HepG2 (cell line): ENCODE results near the gene SNAPC4. TPM values are rescaled to one million over a fixed set of nuclear protein-coding genes. Genes with fewer than 3 reads are reported as not detected.

Source experiments
- CREBL2 ChIP-seq: sonication (generic); formaldehyde crosslinking; IDR thresholded peaks from 2 replicates; pipeline ENCODE4 v1.8.1; 2023; ENCODE audit warnings: missing genetic modification reagents, mild to moderate bottlenecking, borderline replicate concordance
- ZNF318 ChIP-seq: sonication (generic); formaldehyde crosslinking; IDR thresholded peaks from 2 replicates; pipeline ENCODE4 v1.4.0; 2020; ENCODE audit warnings: mild to moderate bottlenecking, missing genetic modification reagents
- ZNF607 ChIP-seq: sonication (generic); formaldehyde crosslinking; IDR thresholded peaks from 2 replicates; pipeline ENCODE4 v1.5.1; 2020; ENCODE audit warnings: missing genetic modification reagents, mild to moderate bottlenecking, borderline replicate concordance
- polyA plus RNA-seq, 8 experiments: library from polyadenylated mRNA; depleted of rRNA in 3 of 8; stranded (reverse) in 7 of 8; unstranded in 1 of 8; fragments of >200 nt; fragmentation: Illumina TruSeq in 4 of 8; extraction: Trizol in 4 of 8; gene quantifications; 2 replicates each; pipeline versions ENCODE4 v1.2.1 to v1.2.3, GENCODE V29; 2011 to 2016; ENCODE audit warnings: low read depth in 4 of 8, missing spikeins in 1 of 8, mixed read lengths in 1 of 8; ENCODE audit not compliant: insufficient read depth in 1 of 8
- total RNA-seq, 5 experiments: library from RNA; depleted of rRNA; stranded (reverse); fragments of >200 nt; fragmentation: Illumina TruSeq; extraction: Trizol; gene quantifications; 2 replicates each; pipeline ENCODE4 v1.2.3, GENCODE V29; 2016; ENCODE audit warnings: low read depth in 1 of 5
- TF ChIP-seq, protein P1 (sequence below): sonication (generic); formaldehyde crosslinking; conservative IDR thresholded peaks from 2 replicates; pipeline ENCODE4 v1.4.0; 2020; ENCODE audit warnings: missing genetic modification reagents
- TF ChIP-seq, protein P2 (sequence below): sonication (generic); formaldehyde crosslinking; IDR thresholded peaks from 2 replicates; pipeline ENCODE4 v1.5.0; 2020; ENCODE audit warnings: missing genetic modification reagents
- TF ChIP-seq, protein P3 (sequence below): sonication (generic); formaldehyde crosslinking; IDR thresholded peaks from 2 replicates; pipeline ENCODE4 v1.5.0; 2020; ENCODE audit warnings: missing genetic modification reagents
- TF ChIP-seq, protein P4 (sequence below): sonication (generic); formaldehyde crosslinking; IDR thresholded peaks from 2 replicates; pipeline ENCODE4 v1.5.1; 2020; ENCODE audit warnings: mild to moderate bottlenecking, missing genetic modification reagents, moderate library complexity
- TF ChIP-seq, protein P5 (sequence below): sonication (generic); formaldehyde crosslinking; IDR thresholded peaks from 2 replicates; pipeline ENCODE4 v1.5.0; 2020; ENCODE audit warnings: missing genetic modification reagents

The SNAPC4 gene
- total and polyA plus RNA-seq, 2 of the 13 experiments (the other 11 are each of a cell fraction or from before 2014, with no cell fraction given) = 2.0 to 6.0 TPM

- TF ChIP-seq, protein P1, sequence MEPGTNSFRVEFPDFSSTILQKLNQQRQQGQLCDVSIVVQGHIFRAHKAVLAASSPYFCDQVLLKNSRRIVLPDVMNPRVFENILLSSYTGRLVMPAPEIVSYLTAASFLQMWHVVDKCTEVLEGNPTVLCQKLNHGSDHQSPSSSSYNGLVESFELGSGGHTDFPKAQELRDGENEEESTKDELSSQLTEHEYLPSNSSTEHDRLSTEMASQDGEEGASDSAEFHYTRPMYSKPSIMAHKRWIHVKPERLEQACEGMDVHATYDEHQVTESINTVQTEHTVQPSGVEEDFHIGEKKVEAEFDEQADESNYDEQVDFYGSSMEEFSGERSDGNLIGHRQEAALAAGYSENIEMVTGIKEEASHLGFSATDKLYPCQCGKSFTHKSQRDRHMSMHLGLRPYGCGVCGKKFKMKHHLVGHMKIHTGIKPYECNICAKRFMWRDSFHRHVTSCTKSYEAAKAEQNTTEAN (CRISPR knock-in tag) = peak; percentile 91
- TF ChIP-seq, protein P2, sequence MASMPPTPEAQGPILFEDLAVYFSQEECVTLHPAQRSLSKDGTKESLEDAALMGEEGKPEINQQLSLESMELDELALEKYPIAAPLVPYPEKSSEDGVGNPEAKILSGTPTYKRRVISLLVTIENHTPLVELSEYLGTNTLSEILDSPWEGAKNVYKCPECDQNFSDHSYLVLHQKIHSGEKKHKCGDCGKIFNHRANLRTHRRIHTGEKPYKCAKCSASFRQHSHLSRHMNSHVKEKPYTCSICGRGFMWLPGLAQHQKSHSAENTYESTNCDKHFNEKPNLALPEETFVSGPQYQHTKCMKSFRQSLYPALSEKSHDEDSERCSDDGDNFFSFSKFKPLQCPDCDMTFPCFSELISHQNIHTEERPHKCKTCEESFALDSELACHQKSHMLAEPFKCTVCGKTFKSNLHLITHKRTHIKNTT (CRISPR knock-in tag) = no peak
- TF ChIP-seq, protein P3, sequence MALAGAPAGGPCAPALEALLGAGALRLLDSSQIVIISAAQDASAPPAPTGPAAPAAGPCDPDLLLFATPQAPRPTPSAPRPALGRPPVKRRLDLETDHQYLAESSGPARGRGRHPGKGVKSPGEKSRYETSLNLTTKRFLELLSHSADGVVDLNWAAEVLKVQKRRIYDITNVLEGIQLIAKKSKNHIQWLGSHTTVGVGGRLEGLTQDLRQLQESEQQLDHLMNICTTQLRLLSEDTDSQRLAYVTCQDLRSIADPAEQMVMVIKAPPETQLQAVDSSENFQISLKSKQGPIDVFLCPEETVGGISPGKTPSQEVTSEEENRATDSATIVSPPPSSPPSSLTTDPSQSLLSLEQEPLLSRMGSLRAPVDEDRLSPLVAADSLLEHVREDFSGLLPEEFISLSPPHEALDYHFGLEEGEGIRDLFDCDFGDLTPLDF (CRISPR knock-in tag) = 0 out of 2 replicates have a peak, but pooled peaks have one; percentile 18
- TF ChIP-seq ZNF607 = peak; percentile 29; the same call in 1 of the 2 replicates
- 0 out of 2 replicates have a peak, but pooled peaks have one; percentile 28 for TF ChIP-seq CREBL2
- TF ChIP-seq, protein P4, sequence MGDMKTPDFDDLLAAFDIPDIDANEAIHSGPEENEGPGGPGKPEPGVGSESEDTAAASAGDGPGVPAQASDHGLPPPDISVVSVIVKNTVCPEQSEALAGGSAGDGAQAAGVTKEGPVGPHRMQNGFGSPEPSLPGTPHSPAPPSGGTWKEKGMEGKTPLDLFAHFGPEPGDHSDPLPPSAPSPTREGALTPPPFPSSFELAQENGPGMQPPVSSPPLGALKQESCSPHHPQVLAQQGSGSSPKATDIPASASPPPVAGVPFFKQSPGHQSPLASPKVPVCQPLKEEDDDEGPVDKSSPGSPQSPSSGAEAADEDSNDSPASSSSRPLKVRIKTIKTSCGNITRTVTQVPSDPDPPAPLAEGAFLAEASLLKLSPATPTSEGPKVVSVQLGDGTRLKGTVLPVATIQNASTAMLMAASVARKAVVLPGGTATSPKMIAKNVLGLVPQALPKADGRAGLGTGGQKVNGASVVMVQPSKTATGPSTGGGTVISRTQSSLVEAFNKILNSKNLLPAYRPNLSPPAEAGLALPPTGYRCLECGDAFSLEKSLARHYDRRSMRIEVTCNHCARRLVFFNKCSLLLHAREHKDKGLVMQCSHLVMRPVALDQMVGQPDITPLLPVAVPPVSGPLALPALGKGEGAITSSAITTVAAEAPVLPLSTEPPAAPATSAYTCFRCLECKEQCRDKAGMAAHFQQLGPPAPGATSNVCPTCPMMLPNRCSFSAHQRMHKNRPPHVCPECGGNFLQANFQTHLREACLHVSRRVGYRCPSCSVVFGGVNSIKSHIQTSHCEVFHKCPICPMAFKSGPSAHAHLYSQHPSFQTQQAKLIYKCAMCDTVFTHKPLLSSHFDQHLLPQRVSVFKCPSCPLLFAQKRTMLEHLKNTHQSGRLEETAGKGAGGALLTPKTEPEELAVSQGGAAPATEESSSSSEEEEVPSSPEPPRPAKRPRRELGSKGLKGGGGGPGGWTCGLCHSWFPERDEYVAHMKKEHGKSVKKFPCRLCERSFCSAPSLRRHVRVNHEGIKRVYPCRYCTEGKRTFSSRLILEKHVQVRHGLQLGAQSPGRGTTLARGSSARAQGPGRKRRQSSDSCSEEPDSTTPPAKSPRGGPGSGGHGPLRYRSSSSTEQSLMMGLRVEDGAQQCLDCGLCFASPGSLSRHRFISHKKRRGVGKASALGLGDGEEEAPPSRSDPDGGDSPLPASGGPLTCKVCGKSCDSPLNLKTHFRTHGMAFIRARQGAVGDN (CRISPR knock-in tag) = peak; percentile 98
- TF ChIP-seq, protein P5, sequence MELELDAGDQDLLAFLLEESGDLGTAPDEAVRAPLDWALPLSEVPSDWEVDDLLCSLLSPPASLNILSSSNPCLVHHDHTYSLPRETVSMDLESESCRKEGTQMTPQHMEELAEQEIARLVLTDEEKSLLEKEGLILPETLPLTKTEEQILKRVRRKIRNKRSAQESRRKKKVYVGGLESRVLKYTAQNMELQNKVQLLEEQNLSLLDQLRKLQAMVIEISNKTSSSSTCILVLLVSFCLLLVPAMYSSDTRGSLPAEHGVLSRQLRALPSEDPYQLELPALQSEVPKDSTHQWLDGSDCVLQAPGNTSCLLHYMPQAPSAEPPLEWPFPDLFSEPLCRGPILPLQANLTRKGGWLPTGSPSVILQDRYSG = peak; percentile 72; the same call in 1 of the 2 replicates
- TF ChIP-seq ZNF318 (CRISPR knock-in tag) = no peak; the same call in 1 of the 2 replicates
Measured at GRCh38 chr9:136409557-136410455, 9.8 kb upstream of the SNAPC4 start (continued).
